Ovary (tissue), 9 donors: ENCODE measurements around the gene CLDN18. TPM values are rescaled to one million over a fixed set of nuclear protein-coding genes. Genes with fewer than 3 reads are reported as not detected.

Source experiments
- DNase-seq, 5 donors: peaks; one replicate each; pipeline ENCODE4 v3.0.0-alpha.2; 2019 to 2020
- H3K27ac ChIP-seq, 2 donors: fragments of 200-600 bp; one replicate each; pipeline versions ENCODE4 v1.5.1 to v1.8.0; 2019 to 2022
- H3K27me3 ChIP-seq: fragments of 200-600 bp; one replicate; pipeline ENCODE4 v1.8.0; 2022
- H3K36me3 ChIP-seq: fragments of 200-600 bp; sonication (generic); one replicate; pipeline ENCODE4 v1.5.1; 2019
- H3K4me1 ChIP-seq: one replicate; pipeline ENCODE4 v1.8.1; 2013; ENCODE audit warnings: mild to moderate bottlenecking, moderate library complexity; ENCODE audit not compliant: insufficient read depth
- H3K4me3 ChIP-seq: fragments of 200-600 bp; sonication (generic); one replicate; pipeline ENCODE4 v1.5.1; 2017
- H3K9me3 ChIP-seq, 2 donors: fragments of 200-600 bp in 1 of 2; sonication (generic) in 1 of 2; one replicate each; pipeline versions ENCODE4 v1.5.1 to v1.8.1; 2013 to 2019; ENCODE audit warnings: mild to moderate bottlenecking in 1 of 2, moderate library complexity in 1 of 2
- CTCF ChIP-seq, 3 donors: fragments of 450-650 bp in 2 of 3; fragments of 200-600 bp in 1 of 3; IDR thresholded peaks; one replicate each; pipeline versions ENCODE4 v1.5.1 to v1.8.0; 2016 to 2022; ENCODE audit warnings: antibody characterized with exemption in 3 of 3, mild to moderate bottlenecking in 1 of 3
- EP300 ChIP-seq: sonication (generic); formaldehyde crosslinking; IDR thresholded peaks from one replicate; pipeline ENCODE4 v1.6.1; 2017; ENCODE audit warnings: antibody characterized with exemption
- POLR2A ChIP-seq: fragments of 450-650 bp; IDR thresholded peaks from one replicate; pipeline ENCODE4 v1.6.1; 2017; ENCODE audit warnings: antibody characterized with exemption, mild to moderate bottlenecking, moderate library complexity
- WGBS, 3 donors: extraction: QIAGEN DNeasy Blood & Tissue Kit in 1 of 3; methylation state at CpG; one replicate each; pipeline versions ENCODE4 v1.1.5 to v1.1.7; 2013 to 2017; 5-methylcytosine and 5-hydroxymethylcytosine counted together
- intact Hi-C, 4 donors: fragments of 100-400 bp; cut with DNase I; formaldehyde crosslinking; loops; one replicate each; pipeline versions ENCODE4 v1.11.0 to v1.15.1; 2022 to 2023
- polyA plus RNA-seq, 2 donors: library from polyadenylated mRNA; stranded (reverse); fragments of 200-250 nt in 1 of 2; fragments of 350-450 nt in 1 of 2; fragmentation: Illumina TruSeq in 1 of 2; extraction: RNeasy Lipid Tissue Mini Kit (QIAGEN cat#74804) in 1 of 2; gene quantifications; one replicate each; pipeline ENCODE4 v1.2.3, GENCODE V29; 2013 to 2014
- total RNA-seq, 7 donors: library from RNA; depleted of rRNA in 2 of 7; stranded (reverse); fragments of >200 nt in 2 of 7; fragmentation: NEBNext Ultra II Directional in 3 of 7; extraction: Animal tissue kit (Norgen Biotek cat#: 25700) in 3 of 7; gene quantifications; one replicate each; pipeline versions ENCODE4 v1.1.0 to v1.2.4, GENCODE V29; 2016 to 2023
- donor health status: DM: no; HTN: no; CAD: no; lungs with moderate emphysema.
- donor health status: DM: no; HTN: no; CAD: no.
- donor health status: Bipolar disorder and iron deficiency.
- donor health status: DM: yes; HTN: yes; CAD: no.
- donor health status: DM: no; HTN: no; CAD: no.
- donor health status: DM: yes; HTN: yes; CAD: no.

Gene CLDN18
- total and polyA plus RNA-seq, 9 donors, result 0.08 to 0.31 (median 0.11) TPM; not detected in 6

DNA sequence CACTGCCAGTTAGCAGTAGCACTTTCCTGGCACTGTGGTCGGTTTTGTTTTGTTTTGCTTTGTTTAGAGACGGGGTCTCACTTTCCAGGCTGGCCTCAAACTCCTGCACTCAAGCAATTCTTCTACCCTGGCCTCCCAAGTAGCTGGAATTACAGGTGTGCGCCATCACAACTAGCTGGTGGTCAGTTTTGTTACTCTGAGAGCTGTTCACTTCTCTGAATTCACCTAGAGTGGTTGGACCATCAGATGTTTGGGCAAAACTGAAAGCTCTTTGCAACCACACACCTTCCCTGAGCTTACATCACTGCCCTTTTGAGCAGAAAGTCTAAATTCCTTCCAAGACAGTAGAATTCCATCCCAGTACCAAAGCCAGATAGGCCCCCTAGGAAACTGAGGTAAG, 22.6 kb downstream of the CLDN18 start:
- peaks cover 4% of the 10 kb centered on the region for H3K4me1 ChIP-seq
- H3K27ac ChIP-seq, result no peak overlapping the region
- no peaks in the 10 kb centered on the region for H3K36me3 ChIP-seq
- no peaks in the 10 kb centered on the region for H3K27me3 ChIP-seq
- TF ChIP-seq POLR2A (no peak), CTCF (IDR thresholded peaks at IDR 0.05) (no peak), EP300 (no peak)
- H3K9me3 ChIP-seq, result no peaks in the 10 kb centered on the region
- no peak for DNase-seq
- WGBS, 3 donors, result 92 to 96% (median 95%) methylated on average over 3 of the region's 3 CpGs
- intact Hi-C loops, result no loop called here
- no peak overlapping the region for H3K4me3 ChIP-seq

DNA sequence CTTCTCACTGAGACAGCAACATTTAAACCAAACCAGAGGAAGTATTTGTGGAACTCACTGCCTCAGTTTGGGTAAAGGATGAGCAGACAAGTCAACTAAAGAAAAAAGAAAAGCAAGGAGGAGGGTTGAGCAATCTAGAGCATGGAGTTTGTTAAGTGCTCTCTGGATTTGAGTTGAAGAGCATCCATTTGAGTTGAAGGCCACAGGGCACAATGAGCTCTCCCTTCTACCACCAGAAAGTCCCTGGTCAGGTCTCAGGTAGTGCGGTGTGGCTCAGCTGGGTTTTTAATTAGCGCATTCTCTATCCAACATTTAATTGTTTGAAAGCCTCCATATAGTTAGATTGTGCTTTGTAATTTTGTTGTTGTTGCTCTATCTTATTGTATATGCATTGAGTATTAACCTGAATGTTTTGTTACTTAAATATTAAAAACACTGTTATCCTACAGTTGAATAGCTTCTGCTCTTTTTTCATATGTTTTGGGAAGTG, 23.3 kb downstream of the CLDN18 start:
- H3K4me1 ChIP-seq, result peaks cover 4% of the 10 kb centered on the region
- no peak overlapping the region for H3K4me3 ChIP-seq
- intact Hi-C loops, result no loop called here
- 96 to 100% (median 98%) methylated on average over 2 of the region's 2 CpGs for WGBS, 3 donors
- H3K36me3 ChIP-seq, result no peaks in the 10 kb centered on the region
- no peaks in the 10 kb centered on the region for H3K27me3 ChIP-seq
- no peak overlapping the region for H3K27ac ChIP-seq
- no peak for DNase-seq
- TF ChIP-seq POLR2A (no peak), CTCF (IDR thresholded peaks at IDR 0.05) (no peak), EP300 (no peak)
- no peaks in the 10 kb centered on the region for H3K9me3 ChIP-seq

DNA sequence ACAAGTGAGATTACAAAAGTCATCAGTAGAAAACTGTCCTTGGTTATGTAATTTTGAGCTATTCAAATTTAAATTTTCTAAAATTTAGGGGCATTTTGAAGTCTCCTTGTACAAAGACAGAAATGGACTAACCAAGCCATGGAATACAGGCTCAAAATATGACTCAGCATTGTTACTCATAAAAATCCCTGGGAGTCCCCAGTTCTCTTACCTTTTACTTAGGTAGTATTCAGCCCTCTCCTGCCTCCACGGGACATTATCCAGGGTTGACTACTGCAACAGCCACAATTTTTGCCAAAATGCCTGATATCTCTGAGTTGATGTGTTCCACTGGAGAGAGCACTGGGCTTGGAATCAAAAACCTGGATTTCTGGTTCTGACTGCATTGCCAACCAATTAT, 25.0 kb downstream of the CLDN18 start:
- no peaks in the 10 kb centered on the region for H3K36me3 ChIP-seq
- peaks cover 4% of the 10 kb centered on the region for H3K4me1 ChIP-seq
- no peak overlapping the region for H3K27ac ChIP-seq
- WGBS, 3 donors, result 53 to 74% (median 60%) methylated on average over 1 of the region's 1 CpG
- intact Hi-C loops, result no loop called here
- no peak for TF ChIP-seq POLR2A
- H3K9me3 ChIP-seq, result no peaks in the 10 kb centered on the region
- no peak overlapping the region for H3K4me3 ChIP-seq
- DNase-seq, result no peak
- H3K27me3 ChIP-seq, result no peaks in the 10 kb centered on the region

DNA sequence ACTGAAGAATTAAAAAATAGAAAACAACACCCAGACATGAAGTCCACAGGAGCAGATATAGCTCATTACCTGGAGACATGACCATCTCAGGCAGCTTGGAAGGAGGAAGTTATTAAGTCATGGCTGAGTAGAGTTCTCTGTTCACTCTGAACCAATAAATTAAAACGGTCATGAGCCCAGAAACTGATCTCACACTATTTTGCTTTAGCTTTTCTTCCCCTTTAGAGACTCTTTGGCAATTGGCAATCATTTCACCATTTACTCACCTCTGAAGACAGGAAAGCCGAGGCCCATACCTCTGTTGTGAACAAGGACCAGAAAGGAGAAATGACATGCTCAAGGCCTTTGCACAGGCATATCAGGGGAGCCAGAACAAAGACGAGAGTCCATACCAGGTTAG, 26.6 kb downstream of the CLDN18 start:
- Histone ChIP-seq H3K9me3 (no peaks in the 10 kb centered on the region), H3K27ac (no peak overlapping the region), H3K4me3 (no peak overlapping the region), H3K36me3 (no peaks in the 10 kb centered on the region), H3K4me1 (no peaks in the 10 kb centered on the region), H3K27me3 (no peaks in the 10 kb centered on the region)
- intact Hi-C loops, result no loop called here
- no peak for DNase-seq
- 84 to 89% (median 86%) methylated on average over 3 of the region's 3 CpGs for WGBS, 3 donors
- no peak for TF ChIP-seq EP300

DNA sequence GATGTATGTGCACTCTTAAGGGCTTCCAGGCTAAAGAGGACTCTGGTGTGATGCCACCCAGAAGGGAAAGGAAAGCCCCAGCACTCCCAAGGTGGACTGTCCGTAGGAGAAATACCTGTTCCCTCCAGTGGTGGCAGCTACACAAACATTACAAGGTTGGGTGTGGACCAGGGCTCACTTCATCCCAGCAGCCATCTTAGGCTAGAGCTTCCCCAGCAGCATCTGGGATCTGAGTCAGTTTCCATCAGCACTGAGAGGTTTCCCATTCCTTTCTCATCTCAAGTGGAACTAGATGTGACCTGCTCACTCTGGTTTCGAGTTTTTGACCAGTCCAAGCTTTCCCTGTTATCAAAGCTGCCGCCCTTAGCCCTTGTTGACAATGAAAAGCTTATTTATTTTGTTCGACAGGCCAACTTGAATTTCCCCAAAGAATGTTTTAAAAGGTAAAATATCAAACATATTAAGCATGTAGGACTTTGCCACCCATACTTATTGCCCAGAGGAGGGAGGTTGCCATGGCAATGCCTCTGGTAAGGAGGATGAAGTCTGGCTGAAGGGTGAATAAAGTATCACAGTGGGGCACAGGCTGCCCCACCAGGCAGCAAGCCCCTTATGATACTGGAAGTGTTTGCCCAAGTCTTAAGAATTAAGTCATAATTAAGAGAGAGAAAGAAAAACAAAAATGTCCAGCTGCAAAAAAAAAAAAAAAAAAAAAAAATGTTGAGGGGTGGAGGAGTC, 28.9 kb downstream of the CLDN18 start:
- intact Hi-C loops, result no loop called here
- no peak overlapping the region for H3K4me3 ChIP-seq
- WGBS, 3 donors, result 94 to 98% (median 98%) methylated on average over 4 of the region's 4 CpGs
- H3K4me1 ChIP-seq, result no peaks in the 10 kb centered on the region
- no peaks in the 10 kb centered on the region for H3K36me3 ChIP-seq
- no peaks in the 10 kb centered on the region for H3K27me3 ChIP-seq
- TF ChIP-seq POLR2A (no peak), EP300 (no peak), CTCF (IDR thresholded peaks at IDR 0.05) (no peak)
- H3K27ac ChIP-seq, result no peak overlapping the region
- no peak for DNase-seq
- no peaks in the 10 kb centered on the region for H3K9me3 ChIP-seq
